Fibroblast of gingiva (primary cell): Measurements from ENCODE around the gene GRM4.

Experiments used
- DNase-seq: peaks from one replicate; pipeline ENCODE4 v3.0.0-alpha.2; 2011; ENCODE audit warnings: low read depth

The GRM4 gene

DNA sequence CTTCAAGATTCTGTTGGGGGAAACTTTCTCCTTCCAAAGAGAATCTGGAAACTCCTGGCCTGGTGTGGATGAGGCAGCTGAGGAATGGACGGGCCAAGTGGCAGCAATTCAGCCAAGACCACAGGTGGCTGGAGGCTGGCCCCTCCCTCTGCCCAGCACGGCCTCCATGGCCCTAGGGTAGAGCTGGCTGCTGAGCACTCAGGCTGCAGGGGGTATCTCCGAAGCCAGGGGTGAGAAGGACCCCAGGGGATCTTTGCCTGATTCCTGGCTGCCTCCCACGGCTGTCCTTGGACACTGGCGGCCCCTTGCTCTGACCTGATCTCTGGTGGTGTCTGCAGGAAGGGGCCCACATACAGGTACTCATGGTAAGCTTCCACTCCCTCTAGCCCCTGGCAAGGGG is 39.0 kb downstream of the GRM4 start:
- no peak for DNase-seq

DNA sequence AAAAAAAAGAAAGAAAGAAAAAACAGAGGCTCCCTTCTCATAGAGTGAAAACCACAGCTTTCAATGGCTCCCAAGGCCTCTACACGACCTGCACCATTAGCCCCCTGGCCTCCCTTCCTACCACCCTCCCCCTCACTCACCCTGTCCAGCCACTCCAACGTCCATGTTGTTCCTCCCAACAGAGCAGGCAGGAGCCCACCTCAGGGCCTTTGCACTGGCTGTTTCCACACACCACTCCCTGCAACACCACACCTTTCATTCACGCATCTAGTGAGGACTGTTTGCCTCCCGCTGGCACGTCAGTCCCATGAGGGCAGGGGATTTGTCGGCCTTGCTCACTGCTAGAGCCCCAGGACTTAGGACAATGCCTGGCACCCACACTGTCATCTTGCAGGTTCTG is 39.5 kb downstream of the GRM4 start:
- DNase-seq, result no peak

DNA sequence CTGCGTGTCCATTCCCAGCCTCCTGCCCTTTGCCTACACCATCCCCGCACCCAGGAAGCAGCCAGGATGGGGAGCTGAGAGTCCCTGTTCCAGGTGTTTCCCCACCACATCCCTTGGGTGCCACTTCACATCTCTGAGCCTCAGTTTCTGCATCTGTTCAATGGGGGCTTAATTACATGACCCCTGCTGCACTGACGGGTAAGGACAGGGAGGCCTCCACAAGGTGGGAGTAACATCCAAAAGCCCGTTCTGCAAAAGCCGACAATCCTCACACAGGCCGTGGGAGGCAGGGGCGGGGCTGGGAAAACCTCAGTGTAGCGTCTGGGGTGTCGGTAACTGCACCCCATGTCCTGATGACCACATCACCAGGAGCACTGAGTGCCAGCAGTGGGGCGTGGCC is 41.3 kb downstream of the GRM4 start:
- DNase-seq, result no peak

DNA sequence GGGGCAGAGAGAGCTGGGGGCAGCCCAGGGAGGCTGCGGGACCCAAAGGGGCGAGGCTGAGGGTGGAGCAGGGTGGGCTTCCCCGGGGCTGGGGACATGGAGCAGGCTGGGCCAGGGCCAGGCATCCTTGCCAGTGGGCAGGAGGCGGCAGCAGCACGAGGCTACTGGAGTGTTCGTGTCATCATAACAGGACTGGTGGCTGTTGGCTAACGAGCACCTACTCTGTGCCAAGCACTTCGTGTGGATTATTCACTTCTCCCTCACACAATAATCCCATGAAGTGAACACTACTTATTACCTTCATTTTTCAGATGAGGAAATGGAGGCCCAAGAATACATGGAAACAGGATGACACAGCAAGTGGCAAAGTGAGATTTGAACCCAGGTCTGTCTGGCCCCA is 41.7 kb downstream of the GRM4 start:
- DNase-seq, result no peak

GRCh38 chr6:34103321-34103720 is 42.6 kb downstream of the GRM4 start:
- no peak for DNase-seq

DNA sequence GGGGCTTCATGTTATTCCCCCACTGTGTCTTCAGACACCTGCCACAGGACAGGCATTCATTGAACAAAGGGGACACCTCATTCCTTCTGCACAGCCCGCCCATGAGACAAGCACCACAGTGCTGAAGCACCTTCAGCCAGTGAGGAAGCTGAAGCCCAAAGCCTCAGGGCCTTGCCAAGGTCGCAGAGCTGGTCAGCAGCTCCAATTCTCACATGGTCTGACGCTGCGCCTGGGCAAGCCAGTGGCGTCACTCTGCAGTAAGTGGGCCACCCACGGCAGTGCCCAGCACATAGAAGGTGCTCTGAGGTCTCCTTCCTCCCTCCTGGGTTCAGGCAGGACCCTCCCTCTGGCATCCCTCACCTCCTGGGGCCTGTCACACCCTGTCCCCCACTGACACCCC is 43.2 kb downstream of the GRM4 start:
- DNase-seq, result no peak

GRCh38 chr6:34102099-34102656 is 43.7 kb downstream of the GRM4 start:
- DNase-seq, result no peak

- DNase-seq, result no peak
Measured at GRCh38 chr6:34100788-34101187, 45.1 kb downstream of the GRM4 start.

GRCh38 chr6:34099878-34100277 is 46.0 kb downstream of the GRM4 start:
- no peak for DNase-seq

DNA sequence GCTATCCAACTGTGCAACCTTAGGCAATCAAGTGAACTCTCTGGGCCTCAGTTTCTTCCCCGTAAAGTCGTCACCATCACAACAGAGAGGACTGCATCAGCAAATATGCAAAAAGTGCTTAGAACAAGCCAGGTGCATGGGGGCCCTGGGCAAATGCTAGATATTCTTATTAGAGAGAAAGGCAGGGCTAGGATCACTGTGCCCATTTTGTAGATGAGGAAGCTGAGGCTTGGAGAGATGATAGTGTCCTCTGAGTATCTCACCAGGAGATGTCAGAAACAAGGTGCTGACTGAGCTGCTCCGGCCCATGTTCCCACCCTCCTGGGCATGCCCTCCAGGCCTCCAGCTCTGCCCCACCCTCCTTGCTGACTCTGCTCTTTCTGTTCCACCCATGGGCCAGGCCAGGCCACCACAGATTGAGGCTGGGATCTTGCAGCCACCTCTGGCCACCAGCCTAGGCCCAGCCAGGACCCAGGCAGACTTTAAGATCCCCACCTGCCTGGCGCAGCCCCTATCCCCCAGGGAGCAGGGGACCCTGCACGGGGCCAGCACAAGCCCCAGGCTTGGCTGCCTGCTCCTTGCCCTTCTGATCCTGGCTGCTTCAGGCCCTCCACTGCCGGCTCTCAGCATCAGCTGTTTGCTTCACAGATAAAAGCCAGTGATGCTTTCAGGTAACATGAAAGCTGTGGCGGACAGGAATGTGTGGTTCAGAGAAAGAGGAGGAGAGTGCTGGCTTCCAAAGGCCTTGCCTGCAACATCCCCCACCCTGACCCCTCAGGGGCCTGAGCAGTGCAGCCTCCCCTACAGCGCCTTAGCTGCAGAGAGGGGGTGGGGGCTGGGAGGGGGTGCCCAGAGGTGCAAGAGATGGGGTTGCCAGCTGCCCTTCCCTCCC is 47.6 kb downstream of the GRM4 start:
- no peak for DNase-seq

DNA sequence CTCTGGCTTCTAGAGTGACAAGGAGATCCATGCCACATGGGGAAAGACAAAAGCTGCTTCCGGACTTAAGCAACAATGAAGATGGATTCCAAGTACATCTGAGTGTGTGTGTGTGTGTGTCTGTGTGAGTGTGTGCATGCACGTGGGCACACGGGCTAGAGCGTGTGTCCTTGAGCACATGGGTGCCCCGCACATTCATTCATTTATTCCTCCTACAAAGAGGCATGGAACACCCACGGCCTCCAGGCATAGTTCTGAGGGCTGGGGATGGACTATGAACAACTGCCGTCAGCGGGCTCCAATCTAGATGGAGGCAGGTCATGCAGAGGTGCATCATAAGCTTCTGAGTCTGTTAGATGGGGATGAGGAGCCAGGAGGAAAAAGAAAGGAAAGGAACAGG is 49.1 kb downstream of the GRM4 start:
- DNase-seq, result no peak

DNA sequence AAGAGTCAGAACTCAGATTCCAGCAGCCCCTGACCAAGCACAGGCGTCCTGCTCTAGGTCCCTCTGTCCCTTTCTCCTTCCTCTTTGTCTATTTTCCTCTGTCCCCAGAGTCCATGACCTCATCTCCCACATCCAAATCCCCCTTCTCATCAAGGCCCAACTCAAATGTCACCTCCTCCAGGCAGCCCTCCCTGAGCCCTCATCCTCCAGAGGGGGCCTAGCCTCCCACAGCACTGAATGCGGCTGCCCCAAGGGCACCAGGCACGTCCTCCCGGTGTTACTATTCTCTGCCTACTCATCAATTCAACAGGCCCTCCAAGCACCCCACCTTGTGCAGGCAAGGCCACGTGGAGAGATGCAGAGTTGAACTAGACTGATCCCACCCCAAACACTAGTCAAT is 49.7 kb downstream of the GRM4 start:
- DNase-seq, result no peak

DNA sequence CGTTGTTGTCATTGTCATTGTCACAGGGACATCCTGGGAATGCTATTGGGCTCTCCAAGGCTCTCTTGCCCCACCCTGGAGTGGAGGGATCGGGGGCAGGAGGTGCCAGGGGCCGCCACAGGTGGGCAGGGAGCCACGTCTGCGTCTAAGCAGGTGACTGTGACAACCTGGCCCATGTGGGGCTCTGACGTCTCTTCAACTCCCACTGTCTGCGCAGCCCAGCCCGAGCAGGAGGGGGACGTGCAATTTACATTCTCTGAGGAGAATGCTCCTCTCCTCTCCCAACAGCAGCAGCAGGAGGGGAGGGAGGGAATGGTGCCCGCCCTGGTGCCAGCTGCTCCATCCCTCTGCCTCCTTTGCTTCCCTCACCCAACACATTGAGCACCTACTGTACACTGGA is 50.1 kb downstream of the GRM4 start:
- DNase-seq, result no peak

GRCh38 chr6:34095136-34095505 is 50.8 kb downstream of the GRM4 start:
- DNase-seq, result no peak

DNA sequence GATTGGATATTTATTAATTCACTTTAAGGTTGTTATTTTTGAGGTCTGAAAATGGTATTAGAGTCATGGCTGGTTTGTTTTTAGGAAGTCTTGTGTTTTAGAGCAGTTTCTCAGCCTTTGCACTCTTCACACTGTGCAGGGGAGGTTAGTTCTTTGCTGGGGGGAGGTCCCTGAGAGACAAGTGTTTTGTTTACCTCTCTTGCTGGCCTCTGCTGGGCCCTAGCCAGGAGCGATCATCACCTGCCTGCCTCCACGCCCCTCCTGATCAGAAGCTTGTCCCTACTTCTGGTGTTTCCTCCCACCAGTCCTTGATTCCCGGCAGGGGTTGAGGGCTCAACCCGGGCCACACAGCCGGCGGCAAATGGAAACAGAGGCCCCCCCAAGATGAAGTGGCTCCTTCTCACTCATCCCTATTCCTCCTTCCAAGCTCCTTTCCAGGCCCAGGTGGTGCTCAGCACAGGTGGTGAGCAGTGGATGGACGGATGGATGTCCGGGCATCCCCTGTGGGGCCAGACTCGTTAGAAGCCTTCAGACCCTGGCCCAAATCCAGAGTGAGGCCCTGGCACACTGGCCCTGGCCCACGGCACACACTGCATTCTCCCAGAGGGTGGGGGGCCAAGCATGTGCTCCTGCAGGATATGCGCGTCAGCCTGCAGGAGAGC is 51.3 kb downstream of the GRM4 start:
- DNase-seq, result no peak

GRCh38 chr6:34093854-34094430 is 51.9 kb downstream of the GRM4 start:
- DNase-seq, result no peak

- DNase-seq, result no peak
Measured at GRCh38 chr6:34093206-34093605, 52.7 kb downstream of the GRM4 start.

GRCh38 chr6:34092631-34093030 is 53.3 kb downstream of the GRM4 start:
- no peak for DNase-seq

- no peak for DNase-seq
Measured at GRCh38 chr6:34090935-34091334, 55.0 kb downstream of the GRM4 start.

GRCh38 chr6:34090529-34090928 is 55.4 kb downstream of the GRM4 start:
- no peak for DNase-seq

DNA sequence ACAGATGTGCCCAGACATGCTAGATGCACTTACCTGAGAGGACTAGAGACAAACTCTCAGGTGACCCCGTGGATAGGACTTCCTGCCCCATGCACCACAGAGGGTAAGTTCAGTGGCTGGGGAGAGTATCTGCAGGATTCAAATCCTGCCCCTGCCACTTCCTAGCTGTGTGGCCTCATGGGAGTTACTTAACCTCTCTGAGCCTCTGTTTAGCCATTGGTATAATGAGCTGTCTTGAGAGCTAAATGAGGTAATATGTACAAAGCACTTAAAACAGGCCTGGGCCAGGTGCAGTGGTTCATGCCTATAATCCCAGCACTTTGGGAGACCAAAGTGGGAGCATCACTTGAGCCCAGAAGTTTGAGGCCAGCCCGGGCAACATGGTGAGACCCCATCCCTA is 59.3 kb downstream of the GRM4 start:
- DNase-seq, result no peak

DNA sequence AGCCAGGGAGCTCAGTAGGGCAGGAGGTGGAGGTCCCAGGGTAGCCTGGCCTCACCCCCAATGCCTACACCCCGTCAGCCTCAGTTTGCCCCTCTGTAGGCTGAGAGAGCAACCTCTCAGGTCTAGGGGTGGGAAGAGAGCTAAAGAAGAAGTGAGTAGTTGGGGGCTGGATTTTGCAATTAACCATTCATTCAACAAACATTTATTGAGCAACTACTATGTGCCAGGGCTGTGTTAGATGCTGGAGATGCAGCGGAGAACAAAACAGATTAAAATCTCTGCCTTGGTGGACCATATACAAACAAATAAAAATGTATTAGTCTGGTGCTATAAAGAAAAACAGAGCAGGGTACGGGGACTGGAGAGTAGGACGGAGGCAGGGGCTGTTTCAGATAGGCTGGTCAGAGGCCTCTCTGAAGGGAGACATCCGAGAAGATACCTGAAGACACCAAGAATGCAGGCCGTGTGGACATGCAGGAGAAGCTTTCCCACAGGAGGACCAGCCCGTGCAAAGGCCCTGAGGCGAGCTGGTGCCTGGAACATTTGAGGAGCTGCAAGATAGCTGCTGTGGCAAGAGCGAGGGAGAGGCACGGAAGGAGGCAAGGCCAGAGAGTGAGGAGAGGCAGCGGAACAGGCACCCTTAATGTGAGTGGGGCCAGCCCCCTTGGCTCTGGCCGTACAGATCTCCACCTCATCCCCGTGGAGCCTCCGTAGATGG is 60.3 kb downstream of the GRM4 start:
- no peak for DNase-seq
